ENCODE measurements around the gene AMOTL1. TPM values are rescaled to one million over a fixed set of nuclear protein-coding genes. Genes with fewer than 3 reads are reported as not detected.

Gene AMOTL1
- total and polyA plus RNA-seq, 2 of the 8 experiments (the other 6 are each of a cell fraction or from before 2014, with no cell fraction given) = 9.0 to 27.6 TPM

DNA sequence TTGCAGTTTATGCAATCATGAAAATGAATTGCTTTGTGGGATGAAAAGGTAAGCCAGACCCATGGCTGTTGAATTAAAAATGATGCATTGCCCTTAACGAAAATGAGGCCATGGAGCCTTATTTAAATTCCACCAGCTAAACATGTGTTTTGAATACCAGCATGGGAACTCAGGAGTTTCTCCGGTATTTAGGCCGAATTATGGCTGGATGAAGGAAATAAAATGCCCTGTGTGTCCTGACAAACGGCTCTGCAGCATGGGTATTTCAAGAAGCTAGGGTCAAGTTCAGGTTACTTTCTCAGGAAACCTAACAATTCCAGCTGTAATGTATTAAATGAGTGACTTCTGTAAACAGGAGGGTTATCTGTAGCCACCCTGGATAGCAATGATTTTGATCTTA lies 38.3 kb downstream of the AMOTL1 start:
- H3K27ac ChIP-seq (ENCODE audit: low read depth, low read length) = no peak overlapping the region
- CTCF ChIA-PET (ENCODE audit: partially characterized antibody) = interaction anchor here (1.4 to 1.5 kb wide), 2 partner anchors 18 to 28 kb away, joined by 3 to 4 read pairs; no protein-coding TSS in a partner anchor

More for the DNA sequence above, 38.3 kb downstream of the AMOTL1 start:
- Histone ChIP-seq H3K4me3 (ENCODE audit: extremely low read depth in 1 of 4, insufficient read depth in 2 of 4, low read depth in 3 of 4, low read length in 4 of 4) (no peak overlapping the region), H3K23me2 (ENCODE audit: low read depth, low read length) (no peaks in the 10 kb centered on the region), H4K5ac (ENCODE audit: insufficient read length, low read depth, low read length) (no peak overlapping the region), H2BK12ac (ENCODE audit: low read depth, low read length) (no peak overlapping the region), H3K9ac (replicated peaks in 1 of 4; ENCODE audit: extremely low read depth in 1 of 4, low read depth in 3 of 4, low read length in 3 of 4) (no peak overlapping the region), H3K4me2 (ENCODE audit: insufficient read depth in 1 of 2, low read depth in 2 of 2, low read length in 2 of 2) (no peak overlapping the region), H2AFZ (ENCODE audit: low read length) (no peak overlapping the region), H3K36me3 (ENCODE audit: control insufficient read depth in 2 of 4, insufficient read depth in 4 of 4, low read length in 3 of 4) (peaks cover 0 to 2% (median 0%) of the 10 kb centered on the region in 4 experiments; a peak in 1 of 8 replicates), H3K4ac (replicated peaks; ENCODE audit: insufficient read length, low read depth, low read length) (no peak overlapping the region), H3K18ac (ENCODE audit: extremely low read depth, low read length) (no peak overlapping the region), H2AK5ac (ENCODE audit: low read depth, low read length) (no peak overlapping the region), H3K4me1 (replicated peaks in 1 of 4; ENCODE audit: control insufficient read depth in 3 of 4, insufficient read depth in 4 of 4, low read length in 3 of 4) (peaks cover 0 to 2% (median 0%) of the 10 kb centered on the region in 4 experiments; a peak in 1 of 7 replicates), H3K56ac (replicated peaks; ENCODE audit: insufficient read length, low read depth, low read length) (no peak overlapping the region), H4K91ac (replicated peaks; ENCODE audit: insufficient read length, low read length) (no peak overlapping the region), H3K79me2 (ENCODE audit: control insufficient read depth in 1 of 2, insufficient read depth in 2 of 2, low read length in 2 of 2) (no peaks in the 10 kb centered on the region; a peak in 1 of 4 replicates), H3K14ac (ENCODE audit: insufficient read length) (no peak overlapping the region), H2BK15ac (ENCODE audit: low read length) (no peak overlapping the region), H2BK5ac (ENCODE audit: low read depth, low read length) (no peak overlapping the region), H2BK120ac (replicated peaks; ENCODE audit: low read depth, low read length) (no peak overlapping the region), H4K20me1 (replicated peaks in 1 of 2; ENCODE audit: control insufficient read depth in 1 of 2, insufficient read depth in 2 of 2, low read length in 2 of 2) (peaks cover 2% of the 10 kb centered on the region in 2 experiments), H3K23ac (ENCODE audit: insufficient read length) (no peak overlapping the region), H4K8ac (ENCODE audit: extremely low read depth, insufficient read depth, low read length) (no peak overlapping the region), H3K79me1 (ENCODE audit: low read depth, low read length) (peaks cover 5% of the 10 kb centered on the region; the same call in 1 of the 2 replicates), H3K27me3 (replicated peaks in 1 of 4; ENCODE audit: control insufficient read depth in 3 of 4, extremely low read depth in 1 of 4, insufficient read depth in 3 of 4, low read length in 3 of 4) (no peaks in the 10 kb centered on the region), H2BK20ac (ENCODE audit: low read length) (no peak overlapping the region), H3K9me3 (ENCODE audit: insufficient read depth in 2 of 2, low read depth in 1 of 2, low read length in 1 of 2) (no peaks in the 10 kb centered on the region)
- FAIRE-seq (no peak), DNase-seq (ENCODE audit: low read depth in 1 of 2, low spot score in 2 of 2) (no peak)
- TF ChIP-seq SIX5 (IDR thresholded peaks at IDR 0.05; ENCODE audit: low read depth, low read length) = no peak
- no peak for TF ChIP-seq RBBP5 (IDR thresholded peaks at IDR 0.05; ENCODE audit: borderline replicate concordance, low read depth, low read length)
- TF ChIP-seq TBP (IDR thresholded peaks at IDR 0.05; ENCODE audit: low read depth, low read length) = no peak
- no peak for TF ChIP-seq KDM1A (IDR thresholded peaks at IDR 0.05; ENCODE audit: borderline replicate concordance, low read length)
- no peak for TF ChIP-seq CBX5 (IDR thresholded peaks at IDR 0.05; ENCODE audit: low read depth, low read length)
- TF ChIP-seq SUZ12 (IDR thresholded peaks at IDR 0.05; ENCODE audit: low read length) = no peak
- TF ChIP-seq SP1 (IDR thresholded peaks at IDR 0.05; ENCODE audit: low read depth, low read length) = no peak
- TF ChIP-seq SIN3A (conservative IDR thresholded peaks at IDR 0.05 in 1 of 2, IDR thresholded peaks at IDR 0.05 in 1 of 2; ENCODE audit: low read depth in 1 of 2, low read length in 2 of 2) = no peak
- WGBS, 2 experiments (ENCODE audit: extremely low coverage in 1 of 2, insufficient coverage in 1 of 2, insufficient read length in 1 of 2, insufficient replicate concordance in 2 of 2, low coverage in 1 of 2, low lambda C conversion rate in 2 of 2, missing lambda C conversion rate in 1 of 2) = 94% methylated on average over 4 of the region's 4 CpGs; no CpG with 5 or more reads in 1 of the 2 experiments
- POLR2A ChIA-PET (ENCODE audit: partially characterized antibody) = no interaction called here
